NK-92 treated with Interleukin-12 subunit alpha and Interleukin-12 subunit beta, amount 100 ng/mL, for 24 hours (cell line): ENCODE results near the gene RUNX1.
"Not testable (repeated sequence)": the region's sequence is repeated elsewhere in the genome, so short reads cannot be mapped to it uniquely, and the experiment has no call there.

Source experiments
- DNase-seq: peaks from one replicate; lab custom pipeline; 2025; lab: John Stamatoyannopoulos, UW

RUNX1 gene

GRCh38 chr21:34805157-34805556 lies 243.9 kb downstream of the RUNX1 start:
- DNase-seq = no peak

GRCh38 chr21:34804584-34804983 lies 244.5 kb downstream of the RUNX1 start:
- DNase-seq = not testable (repeated sequence)

GRCh38 chr21:34803782-34804370 lies 245.2 kb downstream of the RUNX1 start:
- no peak for DNase-seq

- DNase-seq = no peak
These were observed 246.8 kb downstream of the RUNX1 start for GRCh38 chr21:34802180-34802899.

- peak; percentile 72 for DNase-seq
These were observed 247.5 kb downstream of the RUNX1 start for GRCh38 chr21:34801519-34802132.

GRCh38 chr21:34800797-34801518 lies 248.1 kb downstream of the RUNX1 start:
- peak; percentile 40 for DNase-seq

GRCh38 chr21:34799092-34799491 lies 250.0 kb downstream of the RUNX1 start:
- no peak for DNase-seq

- no peak for DNase-seq
These were observed 251.1 kb downstream of the RUNX1 start for GRCh38 chr21:34797921-34798535.

- DNase-seq = no peak
These were observed 251.9 kb downstream of the RUNX1 start for GRCh38 chr21:34797201-34797525.

- DNase-seq = no peak
These were observed 252.4 kb downstream of the RUNX1 start for GRCh38 chr21:34796518-34797200.

GRCh38 chr21:34795548-34796180 lies 253.4 kb downstream of the RUNX1 start:
- no peak for DNase-seq

- no peak for DNase-seq
These were observed 253.9 kb downstream of the RUNX1 start for GRCh38 chr21:34795175-34795547.

- no peak for DNase-seq
These were observed 254.4 kb downstream of the RUNX1 start for GRCh38 chr21:34794686-34795085.

- DNase-seq = no peak
These were observed 255.6 kb downstream of the RUNX1 start for GRCh38 chr21:34793471-34793870.

GRCh38 chr21:34792504-34793089 lies 256.5 kb downstream of the RUNX1 start:
- DNase-seq = no peak

- DNase-seq = no peak
These were observed 257.2 kb downstream of the RUNX1 start for GRCh38 chr21:34791776-34792503.

GRCh38 chr21:34790834-34791233 lies 258.3 kb downstream of the RUNX1 start:
- DNase-seq = no peak

- DNase-seq = no peak
These were observed 258.8 kb downstream of the RUNX1 start for GRCh38 chr21:34790341-34790740.

- DNase-seq = no peak
These were observed 260.2 kb downstream of the RUNX1 start for GRCh38 chr21:34788879-34789278.

GRCh38 chr21:34783815-34784214 lies 265.3 kb downstream of the RUNX1 start:
- DNase-seq = no peak
